SH-SY5Y (cell line): ENCODE results near the gene ZMPSTE24.

Experiments
- GATA2 ChIP-seq: IDR thresholded peaks from 2 replicates; pipeline ENCODE4 v1.6.1; 2011; ENCODE audit warnings: mild to moderate bottlenecking, low read depth, low read length
- GATA3 ChIP-seq: IDR thresholded peaks from 2 replicates; pipeline ENCODE4 v1.6.1; 2011; ENCODE audit warnings: low read depth, mild to moderate bottlenecking, low read length, moderate library complexity

- TF ChIP-seq GATA3 (no peak), GATA2 (no peak)
Measured at GRCh38 chr1:40300249-40300567, 42.2 kb downstream of the ZMPSTE24 start.
